ENCODE results near the gene SEC14L2.

DNA sequence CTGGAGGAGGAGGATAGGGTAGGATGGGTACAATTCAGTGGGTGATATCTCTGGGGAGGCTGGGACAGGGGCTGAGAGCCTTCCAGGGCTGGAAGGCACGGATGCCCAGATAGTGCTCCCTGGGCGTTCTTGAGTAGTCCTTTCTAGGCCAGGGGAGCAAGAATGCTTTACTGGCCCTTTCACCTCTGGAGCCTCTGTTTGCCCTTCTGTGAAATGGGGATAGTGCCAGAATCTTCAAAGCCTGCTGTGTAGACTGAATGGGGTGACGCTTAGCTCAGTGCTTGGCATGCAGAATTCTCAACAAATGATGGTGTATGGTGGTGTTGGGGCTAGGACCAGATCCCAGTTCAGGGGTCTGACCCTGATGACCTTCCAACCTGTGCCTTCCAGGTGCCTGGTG is 36.4 kb downstream of the SEC14L2 start:
- TF ChIP-seq EZH2 (IDR thresholded peaks at IDR 0.05; ENCODE audit: insufficient read depth, poor library complexity, severe bottlenecking) = no peak
- TF ChIP-seq EZH2phosphoT487 (IDR thresholded peaks at IDR 0.05; ENCODE audit: insufficient read depth, low read depth) = no peak
